Hypothalamus (tissue), 51 donors: ENCODE measurements around the gene RRP15.
A peak's percentile ranks its signal among the peaks of the same experiment; 100 is the strongest.

Experiments
- DNase-seq, 51 donors: peaks; one replicate each; lab custom pipeline; 2025; lab: John Stamatoyannopoulos, UW

Gene RRP15

DNA sequence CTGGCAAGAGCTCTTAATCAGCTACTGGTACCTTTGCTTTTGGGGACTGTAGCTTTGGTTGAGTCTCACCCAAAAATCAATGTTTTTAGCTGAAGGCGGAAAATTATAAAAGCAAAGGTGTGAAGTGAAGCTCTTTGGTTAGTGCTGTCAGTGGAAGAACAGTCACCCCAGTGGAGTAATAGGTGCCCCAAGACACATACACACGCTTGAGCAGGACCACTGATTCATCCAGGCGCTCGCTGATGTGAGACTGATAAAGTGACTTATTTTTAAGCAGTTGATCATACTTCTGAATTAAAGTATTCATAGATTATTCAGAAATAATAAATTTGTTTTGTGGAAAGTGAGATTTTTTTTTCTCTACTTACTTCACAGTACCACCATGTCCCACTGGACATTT lies 97.2 kb downstream of the RRP15 start:
- DNase-seq = no peak

DNA sequence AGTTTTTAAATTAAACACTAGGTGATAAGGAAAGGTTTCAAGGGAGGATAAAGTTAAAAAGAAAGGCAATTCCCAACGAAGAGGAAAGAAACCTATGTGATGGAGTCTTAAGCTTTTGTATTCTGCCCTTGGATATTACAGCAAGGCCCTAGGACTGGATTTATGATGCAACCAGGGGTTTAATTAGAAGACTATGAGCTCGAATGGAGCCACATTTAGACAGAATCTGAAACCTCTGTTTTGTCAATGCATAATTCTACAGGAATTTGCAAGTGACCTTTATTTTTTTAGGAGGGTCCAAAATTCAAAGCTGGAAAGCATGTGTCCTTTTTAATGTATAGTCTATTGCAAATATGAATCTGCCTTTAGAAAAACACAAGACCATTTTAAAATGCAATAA lies 98.0 kb downstream of the RRP15 start:
- no peak for DNase-seq

DNA sequence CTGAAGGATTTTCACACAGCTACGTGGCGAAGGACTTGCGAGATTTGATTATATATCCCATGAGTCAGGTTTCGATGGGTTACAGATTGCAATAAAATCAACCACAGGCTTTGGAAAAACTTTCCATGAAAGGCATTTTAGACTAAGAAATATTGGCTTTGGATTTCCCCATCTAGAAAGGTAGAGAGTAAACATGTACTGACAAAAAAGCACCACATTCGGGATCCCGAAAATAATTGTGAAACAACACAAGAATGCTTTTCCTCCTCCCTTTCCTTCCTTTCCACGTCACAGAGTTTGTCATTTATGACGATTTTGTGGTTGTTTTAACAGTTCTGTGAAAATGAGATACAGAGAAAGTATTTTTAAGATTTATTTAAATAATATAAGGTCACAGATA lies 98.6 kb downstream of the RRP15 start:
- DNase-seq = no peak

DNA sequence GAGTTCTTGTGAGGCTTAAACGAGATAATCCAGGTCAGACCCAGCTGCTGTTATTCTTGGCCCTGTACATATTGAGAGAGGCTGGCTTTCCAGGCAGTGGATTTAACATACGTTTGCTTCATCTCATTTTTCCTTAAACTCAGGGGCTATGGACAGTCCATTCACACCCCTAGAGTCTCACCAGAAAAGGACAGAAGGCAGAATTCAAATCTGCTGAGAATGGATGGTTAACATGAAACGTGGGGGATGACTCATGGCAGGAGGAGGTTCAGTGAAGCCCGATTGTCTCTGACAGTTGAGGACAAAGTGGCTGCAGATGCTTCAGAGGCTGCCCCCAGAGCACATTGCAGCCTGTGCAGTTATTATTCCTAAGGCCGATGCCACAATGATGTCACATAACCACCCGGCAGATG lies 99.5 kb downstream of the RRP15 start:
- peak in 1 of 51 donors; percentile 8 for DNase-seq
